Neural cell (in vitro differentiated cells): ENCODE measurements around the gene FSTL5. TPM values are rescaled to one million over a fixed set of nuclear protein-coding genes. Genes with fewer than 3 reads are reported as not detected.

Experiments
- H2AFZ ChIP-seq: fragments of 200-600, 300-800 bp; sonication (generic), shearing (Covaris generic); 2 replicates; pipeline ENCODE4 v1.6.0; 2014; ENCODE audit warnings: low read depth, mild to moderate bottlenecking, antibody characterized with exemption, low read length, moderate library complexity
- H3F3A ChIP-seq: fragments of 200-600 bp; shearing (Covaris generic); 2 replicates; pipeline ENCODE4 v1.6.1; 2016; ENCODE audit warnings: mild to moderate bottlenecking, moderate library complexity, mixed read lengths, antibody characterized with exemption, low read length; ENCODE audit not compliant: insufficient read depth, poor library complexity, severe bottlenecking
- H3K27ac ChIP-seq: fragments of 200-600, 300-800 bp; sonication (generic), shearing (Covaris generic); 2 replicates; pipeline ENCODE4 v1.5.1; 2014; ENCODE audit warnings: mild to moderate bottlenecking, low read length, moderate library complexity
- H3K27me3 ChIP-seq: fragments of 300-800, 200-600 bp; sonication (generic), shearing (Covaris generic); 2 replicates; pipeline ENCODE4 v1.6.0; 2014; ENCODE audit warnings: mild to moderate bottlenecking, low read depth, low read length, moderate library complexity; ENCODE audit not compliant: insufficient read depth
- H3K36me3 ChIP-seq: fragments of 300-800, 200-600 bp; sonication (generic), shearing (Covaris generic); 2 replicates; pipeline ENCODE4 v1.5.1; 2014; ENCODE audit warnings: mild to moderate bottlenecking, antibody characterized with exemption, low read length, moderate library complexity; ENCODE audit not compliant: insufficient read depth
- H3K4me2 ChIP-seq: fragments of 300-800, 200-600 bp; sonication (generic), shearing (Covaris generic); 2 replicates; pipeline ENCODE4 v1.6.0; 2014; ENCODE audit warnings: mild to moderate bottlenecking, low read length
- H3K4me3 ChIP-seq: fragments of 300-800, 200-600 bp; sonication (generic), shearing (Covaris generic); 2 replicates; pipeline ENCODE4 v1.5.1; 2014; ENCODE audit warnings: mild to moderate bottlenecking, low read length, moderate library complexity
- H3K79me2 ChIP-seq: fragments of 200-600 bp; shearing (Covaris generic); replicated peaks from 2 replicates; pipeline ENCODE4 v1.6.0; 2014; ENCODE audit warnings: mild to moderate bottlenecking, low read length, moderate library complexity; ENCODE audit not compliant: insufficient read depth
- H3K9ac ChIP-seq: fragments of 300-800, 200-600 bp; sonication (generic), shearing (Covaris generic); 2 replicates; pipeline ENCODE4 v1.6.1; 2016; ENCODE audit warnings: mild to moderate bottlenecking, low read length, mixed read lengths
- H3K9me2 ChIP-seq: fragments of 200-600 bp; shearing (Covaris generic); 2 replicates; pipeline ENCODE4 v1.6.1; 2016; ENCODE audit warnings: mild to moderate bottlenecking, low read length, mixed read lengths; ENCODE audit not compliant: insufficient read depth
- H3K9me3 ChIP-seq: fragments of 200-600, 300-800 bp; sonication (generic), shearing (Covaris generic); 2 replicates; pipeline ENCODE4 v1.6.1; 2016; ENCODE audit warnings: mild to moderate bottlenecking, mixed run types, low read length, moderate library complexity, mixed read lengths
- H4K20me1 ChIP-seq: fragments of 200-600 bp; shearing (Covaris generic); 2 replicates; pipeline ENCODE4 v1.6.1; 2016; ENCODE audit warnings: mild to moderate bottlenecking, mixed run types; ENCODE audit not compliant: insufficient read depth
- CTCF ChIP-seq: fragments of 450-650 bp; IDR thresholded peaks from 2 replicates; pipeline ENCODE4 v1.5.1; 2014; ENCODE audit warnings: antibody characterized with exemption, mild to moderate bottlenecking, moderate library complexity; ENCODE audit not compliant: poor library complexity, severe bottlenecking
- EP300 ChIP-seq: fragments of 450-650 bp; conservative IDR thresholded peaks from 2 replicates; pipeline ENCODE4 v1.6.1; 2014; ENCODE audit warnings: antibody characterized with exemption, mild to moderate bottlenecking, moderate library complexity; ENCODE audit not compliant: poor library complexity, severe bottlenecking
- EZH2 ChIP-seq: fragments of 200-600, 300-800 bp; shearing (Covaris generic), sonication (generic); IDR thresholded peaks from 2 replicates; pipeline ENCODE4 v1.6.1; 2014; ENCODE audit warnings: antibody characterized with exemption, low read length, borderline replicate concordance, mild to moderate bottlenecking; ENCODE audit not compliant: insufficient read depth, poor library complexity, severe bottlenecking
- MXI1 ChIP-seq: fragments of 450-650 bp; conservative IDR thresholded peaks from 2 replicates; pipeline ENCODE4 v1.6.1; 2014; ENCODE audit warnings: antibody characterized with exemption, mild to moderate bottlenecking; ENCODE audit not compliant: poor library complexity, severe bottlenecking
- POLR2AphosphoS5 ChIP-seq: IDR thresholded peaks from 2 replicates; pipeline ENCODE4 v1.6.1; 2012
- RAD21 ChIP-seq: fragments of 450-650 bp; conservative IDR thresholded peaks from 2 replicates; pipeline ENCODE4 v1.6.1; 2014; ENCODE audit warnings: antibody characterized with exemption, mild to moderate bottlenecking, moderate library complexity
- REST ChIP-seq: IDR thresholded peaks from 2 replicates; pipeline ENCODE4 v1.6.1; 2012; ENCODE audit warnings: borderline replicate concordance
- SMC3 ChIP-seq: fragments of 450-650 bp; conservative IDR thresholded peaks from 2 replicates; pipeline ENCODE4 v1.6.1; 2014; ENCODE audit warnings: antibody characterized with exemption, mild to moderate bottlenecking, moderate library complexity; ENCODE audit not compliant: poor library complexity
- TAF1 ChIP-seq: IDR thresholded peaks from 2 replicates; pipeline ENCODE4 v1.6.1; 2012; ENCODE audit warnings: low read depth
- polyA plus RNA-seq: library from polyadenylated mRNA; depleted of rRNA; stranded (reverse); fragments of >200 nt; gene quantifications from 2 replicates; pipeline ENCODE4 v1.2.3, GENCODE V29; 2014

The FSTL5 gene
- polyA plus RNA-seq, 1 donor from 2014 or later, result 6.8 TPM

GRCh38 chr4:161717084-161717483 is 446.7 kb downstream of the FSTL5 start:
- Histone ChIP-seq H2AFZ (no peak overlapping the region), H3K79me2 (no peaks in the 10 kb centered on the region), H3K4me2 (no peak overlapping the region), H3K36me3 (no peaks in the 10 kb centered on the region), H3K9me2 (no peaks in the 10 kb centered on the region), H3K9ac (no peak overlapping the region), H3K27ac (no peak overlapping the region), H3K4me3 (no peak overlapping the region), H3K9me3 (no peaks in the 10 kb centered on the region), H4K20me1 (no peaks in the 10 kb centered on the region), H3K27me3 (no peaks in the 10 kb centered on the region), H3F3A (no peaks in the 10 kb centered on the region)
- no peak for TF ChIP-seq RAD21
- no peak for TF ChIP-seq EZH2
- no peak for TF ChIP-seq CTCF
- TF ChIP-seq POLR2AphosphoS5, result no peak
- TF ChIP-seq TAF1, result no peak

GRCh38 chr4:161714931-161715330 is 448.9 kb downstream of the FSTL5 start:
- no peaks in the 10 kb centered on the region for H3K9me3 ChIP-seq
- H3K4me3 ChIP-seq, result no peak overlapping the region
- H3K4me2 ChIP-seq, result no peak overlapping the region
- H3K79me2 ChIP-seq, result no peaks in the 10 kb centered on the region
- no peak overlapping the region for H3K9ac ChIP-seq
- no peak overlapping the region for H2AFZ ChIP-seq
- no peaks in the 10 kb centered on the region for H4K20me1 ChIP-seq
- TF ChIP-seq REST (no peak), EP300 (no peak), SMC3 (no peak), POLR2AphosphoS5 (no peak), MXI1 (no peak), RAD21 (no peak), EZH2 (no peak), TAF1 (no peak), CTCF (no peak)
- no peaks in the 10 kb centered on the region for H3F3A ChIP-seq
- H3K27ac ChIP-seq, result no peak overlapping the region
- no peaks in the 10 kb centered on the region for H3K27me3 ChIP-seq
- no peaks in the 10 kb centered on the region for H3K9me2 ChIP-seq
- H3K36me3 ChIP-seq, result no peaks in the 10 kb centered on the region
